ACC112 (cell line): ENCODE measurements around the gene ATG14.
"Not testable (repeated sequence)": the region's sequence is repeated elsewhere in the genome, so short reads cannot be mapped to it uniquely, and the experiment has no call there.

Experiments
- H2AFZ ChIP-seq: fragments of 200-600 bp; sonication (generic); one replicate; pipeline ENCODE4 v1.6.0; 2017; ENCODE audit warnings: antibody characterized with exemption, low read length; ENCODE audit not compliant: unreplicated experiment
- H3K27ac ChIP-seq: fragments of 200-600 bp; sonication (generic); 2 replicates; pipeline ENCODE4 v1.5.1; 2014; ENCODE audit warnings: low read depth, mild to moderate bottlenecking, antibody characterized with exemption, low read length, moderate library complexity
- H3K27me3 ChIP-seq: fragments of 200-600 bp; sonication (generic); 2 replicates; pipeline ENCODE4 v1.6.1; 2014; ENCODE audit warnings: mild to moderate bottlenecking, antibody characterized with exemption, low read length, moderate library complexity, mixed read lengths; ENCODE audit not compliant: insufficient read depth
- H3K36me3 ChIP-seq: fragments of 200-600 bp; sonication (generic); 2 replicates; pipeline ENCODE4 v1.6.1; 2016; ENCODE audit warnings: mild to moderate bottlenecking, antibody characterized with exemption, low read length, moderate library complexity, mixed read lengths; ENCODE audit not compliant: insufficient read depth
- H3K4me1 ChIP-seq: fragments of 200-600 bp; sonication (generic); one replicate; pipeline ENCODE4 v1.6.1; 2016; ENCODE audit warnings: low read length, mixed read lengths; ENCODE audit not compliant: insufficient read depth, unreplicated experiment, control insufficient read depth
- H3K4me3 ChIP-seq: fragments of 200-600 bp; sonication (generic); 2 replicates; pipeline ENCODE4 v1.5.1; 2014; ENCODE audit warnings: mild to moderate bottlenecking, low read depth, low read length
- H3K79me2 ChIP-seq: fragments of 200-600 bp; sonication (generic); one replicate; pipeline ENCODE4 v1.6.0; 2016; ENCODE audit warnings: low read length; ENCODE audit not compliant: control insufficient read depth, unreplicated experiment, insufficient read depth

Gene ATG14

GRCh38 chr14:55353686-55354467 is 57.8 kb downstream of the ATG14 start:
- no peak overlapping the region for H3K27ac ChIP-seq
- 0 out of 2 replicates have a peak, but pooled peaks cover 5% of the 10 kb centered on the region for H3K36me3 ChIP-seq

GRCh38 chr14:55352201-55352600 is 59.4 kb downstream of the ATG14 start:
- 0 out of 2 replicates have a peak, but pooled peaks cover 5% of the 10 kb centered on the region for H3K36me3 ChIP-seq
- H3K27ac ChIP-seq: no peak overlapping the region
- no peaks in the 10 kb centered on the region for H3K4me1 ChIP-seq
- H3K27me3 ChIP-seq: no peaks in the 10 kb centered on the region
- H2AFZ ChIP-seq: no peak overlapping the region
- peaks cover 12% of the 10 kb centered on the region for H3K79me2 ChIP-seq
- H3K4me3 ChIP-seq: no peak overlapping the region

More at GRCh38 chr14:55353686-55354467, 57.8 kb downstream of the ATG14 start:
- H2AFZ ChIP-seq: no peak overlapping the region
- H3K4me3 ChIP-seq: no peak overlapping the region
- no peaks in the 10 kb centered on the region for H3K79me2 ChIP-seq
- H3K4me1 ChIP-seq: no peaks in the 10 kb centered on the region
- no peaks in the 10 kb centered on the region for H3K27me3 ChIP-seq

GRCh38 chr14:55351111-55351510 is 60.5 kb downstream of the ATG14 start:
- peaks cover 18% of the 10 kb centered on the region for H3K79me2 ChIP-seq
- H3K27me3 ChIP-seq: no peaks in the 10 kb centered on the region
- H3K4me3 ChIP-seq: no peak overlapping the region
- no peak overlapping the region for H3K27ac ChIP-seq
- no peaks in the 10 kb centered on the region for H3K4me1 ChIP-seq
- 0 out of 2 replicates have a peak, but pooled peaks cover 5% of the 10 kb centered on the region for H3K36me3 ChIP-seq
- H2AFZ ChIP-seq: no peak overlapping the region

- no peak overlapping the region for H2AFZ ChIP-seq
- no peaks in the 10 kb centered on the region for H3K27me3 ChIP-seq
- no peak overlapping the region for H3K27ac ChIP-seq
- peaks cover 20% of the 10 kb centered on the region for H3K79me2 ChIP-seq
- H3K4me3 ChIP-seq: no peak overlapping the region
- no peaks in the 10 kb centered on the region for H3K4me1 ChIP-seq
- H3K36me3 ChIP-seq: 0 out of 2 replicates have a peak, but pooled peaks cover 5% of the 10 kb centered on the region
Observed at GRCh38 chr14:55350461-55350860, 61.2 kb downstream of the ATG14 start.

- H3K4me1 ChIP-seq: no peaks in the 10 kb centered on the region
- no peak overlapping the region for H3K4me3 ChIP-seq
- H3K36me3 ChIP-seq: 0 out of 2 replicates have a peak, but pooled peaks cover 5% of the 10 kb centered on the region
- no peaks in the 10 kb centered on the region for H3K27me3 ChIP-seq
- peaks cover 26% of the 10 kb centered on the region for H3K79me2 ChIP-seq
- H2AFZ ChIP-seq: no peak overlapping the region
- no peak overlapping the region for H3K27ac ChIP-seq
Observed at GRCh38 chr14:55349565-55349964, 62.1 kb downstream of the ATG14 start.

GRCh38 chr14:55348766-55349453 is 62.7 kb downstream of the ATG14 start:
- H3K79me2 ChIP-seq: peaks cover 29% of the 10 kb centered on the region
- H3K4me3 ChIP-seq: no peak overlapping the region
- no peak overlapping the region for H3K27ac ChIP-seq
- H3K27me3 ChIP-seq: no peaks in the 10 kb centered on the region
- no peak overlapping the region for H2AFZ ChIP-seq
- H3K4me1 ChIP-seq: no peaks in the 10 kb centered on the region
- H3K36me3 ChIP-seq: 0 out of 2 replicates have a peak, but pooled peaks cover 5% of the 10 kb centered on the region

GRCh38 chr14:55347748-55348147 is 63.9 kb downstream of the ATG14 start:
- Histone ChIP-seq H3K4me3 (no peak overlapping the region), H3K4me1 (no peaks in the 10 kb centered on the region), H3K36me3 (0 out of 2 replicates have a peak, but pooled peaks cover 3% of the 10 kb centered on the region), H2AFZ (no peak overlapping the region), H3K79me2 (peaks cover 35% of the 10 kb centered on the region), H3K27ac (no peak overlapping the region), H3K27me3 (no peaks in the 10 kb centered on the region)

- Histone ChIP-seq H3K36me3 (no peaks in the 10 kb centered on the region), H3K27me3 (no peaks in the 10 kb centered on the region), H3K4me3 (no peak overlapping the region), H3K79me2 (peaks cover 38% of the 10 kb centered on the region), H3K4me1 (no peaks in the 10 kb centered on the region), H2AFZ (no peak overlapping the region), H3K27ac (no peak overlapping the region)
Observed at GRCh38 chr14:55347040-55347439, 64.6 kb downstream of the ATG14 start.

GRCh38 chr14:55344582-55345163 is 67.0 kb downstream of the ATG14 start:
- not testable (repeated sequence) for H3K4me3 ChIP-seq, H2AFZ ChIP-seq, H3K27me3 ChIP-seq, H3K36me3 ChIP-seq, H3K27ac ChIP-seq, H3K4me1 ChIP-seq
- peaks cover 53% of the 10 kb centered on the region for H3K79me2 ChIP-seq

- no peak overlapping the region for H2AFZ ChIP-seq
- no peaks in the 10 kb centered on the region for H3K27me3 ChIP-seq
- no peaks in the 10 kb centered on the region for H3K4me1 ChIP-seq
- H3K36me3 ChIP-seq: no peaks in the 10 kb centered on the region
- no peak overlapping the region for H3K27ac ChIP-seq
- H3K79me2 ChIP-seq: peaks cover 50% of the 10 kb centered on the region
- H3K4me3 ChIP-seq: no peak overlapping the region
Observed at GRCh38 chr14:55341781-55342180, 69.8 kb downstream of the ATG14 start.
